ENCODE measurements around the gene TAC4. TPM values are rescaled to one million over a fixed set of nuclear protein-coding genes. Genes with fewer than 3 reads are reported as not detected.

Gene TAC4
- total and polyA plus RNA-seq, 10 of the 15 experiments (the other 5 are each of a cell fraction or from before 2014, with no cell fraction given): not detected

- no peak for TF ChIP-seq BACH1 (IDR thresholded peaks at IDR 0.05; ENCODE audit: borderline replicate concordance)
Measured at GRCh38 chr17:49850772-49851386, 3.0 kb upstream of the TAC4 start (continued).

GRCh38 chr17:49850218-49850610, 2.3 kb upstream of the TAC4 start:
- ChIA-PET CTCF (interaction anchor here (1.1 to 2.6 kb wide), 3 partner anchors 146 to 293 kb away, joined by 3 to 8 read pairs (median 5); no protein-coding TSS in a partner anchor), POLR2A (no interaction called here), SMC1A (ENCODE audit: uncharacterized antibody, unreplicated experiment) (interaction anchor here (0.8 to 1.1 kb wide), 2 partner anchors 154 to 244 kb away, joined by 3 read pairs; no protein-coding TSS in a partner anchor), RAD21 (ENCODE audit: unreplicated experiment) (interaction anchor here (0.6 kb wide), 1 partner anchor 62 kb away, joined by 3 read pairs; the partner anchor contains the start of gene KAT7)
- Histone ChIP-seq H3K4me1 (ENCODE audit: control insufficient read depth, insufficient read depth, low read length) (no peaks in the 10 kb centered on the region), H3K79me2 (ENCODE audit: control insufficient read depth, insufficient read depth, low read length) (no peaks in the 10 kb centered on the region), H3K9ac (ENCODE audit: control insufficient read depth, insufficient read depth, low read length) (no peak overlapping the region), H4K20me1 (ENCODE audit: control insufficient read depth, insufficient read depth) (no peaks in the 10 kb centered on the region), H2AFZ (ENCODE audit: control insufficient read depth, low read depth, low read length) (no peak overlapping the region), H3K27ac (ENCODE audit: control insufficient read depth, insufficient read depth) (no peak overlapping the region), H3K9me3 (replicated peaks; ENCODE audit: control insufficient read depth, insufficient read depth, low read length) (no peaks in the 10 kb centered on the region), H3K27me3 (replicated peaks in 1 of 2; ENCODE audit: control insufficient read depth in 2 of 2, insufficient read depth in 2 of 2, low read length in 1 of 2) (no peaks in the 10 kb centered on the region; a peak in 3 of 4 replicates), H3K4me2 (ENCODE audit: control insufficient read depth, insufficient read depth) (no peak overlapping the region), H3K36me3 (ENCODE audit: control insufficient read depth in 2 of 2, insufficient read depth in 2 of 2, low read length in 1 of 2) (no peaks in the 10 kb centered on the region; a peak in 1 of 4 replicates), H3K4me3 (no peak overlapping the region)
- TF ChIP-seq CBX5 (IDR thresholded peaks at IDR 0.05; ENCODE audit: low read depth) (no peak), ZNF274 (IDR thresholded peaks at IDR 0.05; ENCODE audit: insufficient read depth, insufficient read length) (no peak), RAD21 (IDR thresholded peaks at IDR 0.05; ENCODE audit: insufficient read depth, low read depth, low read length) (no peak), TCF7 (IDR thresholded peaks at IDR 0.05; ENCODE audit: borderline replicate concordance) (no peak), RFX5 (IDR thresholded peaks at IDR 0.05; ENCODE audit: low read depth, low read length) (no peak), MYB (IDR thresholded peaks at IDR 0.05; ENCODE audit: borderline replicate concordance, low read depth, low read length) (no peak), EGR1 (IDR thresholded peaks at IDR 0.05; ENCODE audit: borderline replicate concordance in 1 of 2, low read depth in 2 of 2, low read length in 2 of 2) (no peak), CREB1 (IDR thresholded peaks at IDR 0.05; ENCODE audit: low read depth) (no peak), NR2C1 (IDR thresholded peaks at IDR 0.05) (no peak), POLR2A (IDR thresholded peaks at IDR 0.05; ENCODE audit: low read depth, low read length) (no peak)
- TF ChIP-seq, protein P1, sequence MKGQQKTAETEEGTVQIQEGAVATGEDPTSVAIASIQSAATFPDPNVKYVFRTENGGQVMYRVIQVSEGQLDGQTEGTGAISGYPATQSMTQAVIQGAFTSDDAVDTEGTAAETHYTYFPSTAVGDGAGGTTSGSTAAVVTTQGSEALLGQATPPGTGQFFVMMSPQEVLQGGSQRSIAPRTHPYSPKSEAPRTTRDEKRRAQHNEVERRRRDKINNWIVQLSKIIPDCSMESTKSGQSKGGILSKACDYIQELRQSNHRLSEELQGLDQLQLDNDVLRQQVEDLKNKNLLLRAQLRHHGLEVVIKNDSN (IDR thresholded peaks at IDR 0.05; ENCODE audit: borderline replicate concordance, extremely low read length, insufficient read depth, low read depth, low read length): no peak
- TF ChIP-seq, protein P2, sequence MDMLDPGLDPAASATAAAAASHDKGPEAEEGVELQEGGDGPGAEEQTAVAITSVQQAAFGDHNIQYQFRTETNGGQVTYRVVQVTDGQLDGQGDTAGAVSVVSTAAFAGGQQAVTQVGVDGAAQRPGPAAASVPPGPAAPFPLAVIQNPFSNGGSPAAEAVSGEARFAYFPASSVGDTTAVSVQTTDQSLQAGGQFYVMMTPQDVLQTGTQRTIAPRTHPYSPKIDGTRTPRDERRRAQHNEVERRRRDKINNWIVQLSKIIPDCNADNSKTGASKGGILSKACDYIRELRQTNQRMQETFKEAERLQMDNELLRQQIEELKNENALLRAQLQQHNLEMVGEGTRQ (IDR thresholded peaks at IDR 0.05; ENCODE audit: borderline replicate concordance, low read depth, low read length): no peak
- FAIRE-seq (no peak), ATAC-seq (no peak), DNase-seq (ENCODE audit: low read depth, low spot score) (no peak)
- in situ Hi-C loops (cut with MboI): no loop called here
- no TSS peak for BruUV-seq (replicated peaks)
- 83% methylated on average over 5 of the region's 5 CpGs for WGBS (ENCODE audit: insufficient coverage, insufficient replicate concordance, low lambda C conversion rate, missing lambda C conversion rate)
- intact Hi-C loops (cut with micrococcal nuclease; ENCODE audit: unreplicated experiment): loop anchor here (5.0 kb wide), 2 partner anchors 143 to 283 kb away; partner anchors contain the start of gene SLC35B1
